GM12878 (cell line): Measurements from ENCODE around the gene ZNF30.
"Not testable (repeated sequence)": the region's sequence is repeated elsewhere in the genome, so short reads cannot be mapped to it uniquely, and the experiment has no call there.

Source experiments
- EP300 ChIP-seq, 2 experiments: fragments of 150-350 bp in 1 of 2; IDR thresholded peaks; 2 replicates each; pipeline ENCODE4 v1.6.1; 2011 to 2012; ENCODE audit warnings: low read depth in 2 of 2, low read length in 2 of 2, borderline replicate concordance in 1 of 2, improper control_type of control experiment in 1 of 2, inconsistent platforms in 1 of 2; ENCODE audit not compliant: control insufficient read depth in 1 of 2
- RAD21 ChIP-seq: IDR thresholded peaks from 2 replicates; pipeline ENCODE4 v1.6.1; 2011; ENCODE audit warnings: mild to moderate bottlenecking, low read depth, low read length, moderate library complexity; ENCODE audit not compliant: insufficient read depth
- SMC3 ChIP-seq: IDR thresholded peaks from 2 replicates; pipeline ENCODE4 v1.6.1; 2011; ENCODE audit warnings: low read length, improper control_type of control experiment, borderline replicate concordance
- SREBF2 ChIP-seq: IDR thresholded peaks from 2 replicates; pipeline ENCODE4 v1.6.1; 2012; ENCODE audit warnings: mild to moderate bottlenecking, low read length
- TF ChIP-seq, protein P1 (sequence below): fragments of 450-650 bp; IDR thresholded peaks from 2 replicates; pipeline ENCODE4 v1.6.1; 2017; ENCODE audit warnings: mild to moderate bottlenecking, moderate library complexity
- TF ChIP-seq, protein P2 (sequence below): IDR thresholded peaks from 2 replicates; pipeline ENCODE4 v1.6.1; 2011; ENCODE audit warnings: low read depth, low read length, improper control_type of control experiment, borderline replicate concordance
- TF ChIP-seq, protein P3 (sequence below): IDR thresholded peaks from 2 replicates; pipeline ENCODE4 v1.6.1; 2011; ENCODE audit warnings: borderline replicate concordance, low read depth, mild to moderate bottlenecking, moderate library complexity, mixed read lengths, low read length; ENCODE audit not compliant: insufficient read depth; ENCODE audit errors: extremely low read length
- TF ChIP-seq, protein P4 (sequence below), 3 experiments: IDR thresholded peaks in 2 of 3; conservative IDR thresholded peaks in 1 of 3; 2 replicates each; pipeline ENCODE4 v1.5.1; 2011; ENCODE audit warnings: low read depth in 3 of 3, low read length in 3 of 3, mild to moderate bottlenecking in 3 of 3, control low read depth in 2 of 3, moderate library complexity in 2 of 3, inconsistent platforms in 1 of 3, mixed read lengths in 1 of 3; ENCODE audit not compliant: control insufficient read depth in 2 of 3, insufficient read depth in 1 of 3; ENCODE audit errors: extremely low read depth in 1 of 3

DNA sequence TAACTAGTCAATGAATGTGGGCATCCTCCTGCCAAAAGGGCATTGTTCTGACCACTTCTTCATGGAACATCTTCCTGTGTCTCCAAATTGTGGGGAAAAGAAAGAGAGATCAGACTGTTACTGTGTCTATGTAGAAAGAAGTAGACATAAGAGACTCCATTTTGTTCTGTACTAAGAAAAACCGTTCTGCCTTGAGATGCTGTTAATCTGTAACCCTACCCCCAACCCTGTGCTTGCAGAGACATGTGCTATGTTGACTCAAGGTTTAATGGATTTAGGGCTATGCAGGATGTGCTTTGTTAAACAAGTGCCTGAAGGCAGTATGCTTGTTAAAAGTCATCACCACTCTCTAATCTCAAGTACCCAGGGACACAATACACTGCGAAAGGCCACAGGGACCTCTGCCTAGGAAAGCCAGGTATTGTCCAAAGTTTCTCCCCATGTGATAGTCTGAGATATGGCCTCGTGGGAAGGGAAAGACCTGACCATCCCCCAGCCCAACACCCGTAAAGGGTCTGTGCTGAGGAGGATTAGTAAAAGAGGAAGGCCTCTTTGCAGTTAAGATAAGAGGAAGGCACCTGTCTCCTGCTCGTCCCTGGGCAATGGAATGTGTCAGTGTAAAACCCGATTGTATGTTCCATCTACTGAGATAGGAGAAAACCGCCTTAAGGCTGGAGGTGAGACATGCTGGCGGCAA, 6.5 kb upstream of the ZNF30 start:
- TF ChIP-seq RAD21; EP300 (IDR thresholded peaks at IDR 0.05; ENCODE audit: borderline replicate concordance in 1 of 2, control insufficient read depth in 1 of 2, low read depth in 2 of 2, low read length in 2 of 2); SREBF2; SMC3: not testable (repeated sequence)
- TF ChIP-seq, protein P1, sequence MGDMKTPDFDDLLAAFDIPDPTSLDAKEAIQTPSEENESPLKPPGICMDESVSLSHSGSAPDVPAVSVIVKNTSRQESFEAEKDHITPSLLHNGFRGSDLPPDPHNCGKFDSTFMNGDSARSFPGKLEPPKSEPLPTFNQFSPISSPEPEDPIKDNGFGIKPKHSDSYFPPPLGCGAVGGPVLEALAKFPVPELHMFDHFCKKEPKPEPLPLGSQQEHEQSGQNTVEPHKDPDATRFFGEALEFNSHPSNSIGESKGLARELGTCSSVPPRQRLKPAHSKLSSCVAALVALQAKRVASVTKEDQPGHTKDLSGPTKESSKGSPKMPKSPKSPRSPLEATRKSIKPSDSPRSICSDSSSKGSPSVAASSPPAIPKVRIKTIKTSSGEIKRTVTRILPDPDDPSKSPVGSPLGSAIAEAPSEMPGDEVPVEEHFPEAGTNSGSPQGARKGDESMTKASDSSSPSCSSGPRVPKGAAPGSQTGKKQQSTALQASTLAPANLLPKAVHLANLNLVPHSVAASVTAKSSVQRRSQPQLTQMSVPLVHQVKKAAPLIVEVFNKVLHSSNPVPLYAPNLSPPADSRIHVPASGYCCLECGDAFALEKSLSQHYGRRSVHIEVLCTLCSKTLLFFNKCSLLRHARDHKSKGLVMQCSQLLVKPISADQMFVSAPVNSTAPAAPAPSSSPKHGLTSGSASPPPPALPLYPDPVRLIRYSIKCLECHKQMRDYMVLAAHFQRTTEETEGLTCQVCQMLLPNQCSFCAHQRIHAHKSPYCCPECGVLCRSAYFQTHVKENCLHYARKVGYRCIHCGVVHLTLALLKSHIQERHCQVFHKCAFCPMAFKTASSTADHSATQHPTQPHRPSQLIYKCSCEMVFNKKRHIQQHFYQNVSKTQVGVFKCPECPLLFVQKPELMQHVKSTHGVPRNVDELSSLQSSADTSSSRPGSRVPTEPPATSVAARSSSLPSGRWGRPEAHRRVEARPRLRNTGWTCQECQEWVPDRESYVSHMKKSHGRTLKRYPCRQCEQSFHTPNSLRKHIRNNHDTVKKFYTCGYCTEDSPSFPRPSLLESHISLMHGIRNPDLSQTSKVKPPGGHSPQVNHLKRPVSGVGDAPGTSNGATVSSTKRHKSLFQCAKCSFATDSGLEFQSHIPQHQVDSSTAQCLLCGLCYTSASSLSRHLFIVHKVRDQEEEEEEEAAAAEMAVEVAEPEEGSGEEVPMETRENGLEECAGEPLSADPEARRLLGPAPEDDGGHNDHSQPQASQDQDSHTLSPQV = not testable (repeated sequence)
- TF ChIP-seq, protein P2, sequence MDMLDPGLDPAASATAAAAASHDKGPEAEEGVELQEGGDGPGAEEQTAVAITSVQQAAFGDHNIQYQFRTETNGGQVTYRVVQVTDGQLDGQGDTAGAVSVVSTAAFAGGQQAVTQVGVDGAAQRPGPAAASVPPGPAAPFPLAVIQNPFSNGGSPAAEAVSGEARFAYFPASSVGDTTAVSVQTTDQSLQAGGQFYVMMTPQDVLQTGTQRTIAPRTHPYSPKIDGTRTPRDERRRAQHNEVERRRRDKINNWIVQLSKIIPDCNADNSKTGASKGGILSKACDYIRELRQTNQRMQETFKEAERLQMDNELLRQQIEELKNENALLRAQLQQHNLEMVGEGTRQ = not testable (repeated sequence)
- TF ChIP-seq, protein P3, sequence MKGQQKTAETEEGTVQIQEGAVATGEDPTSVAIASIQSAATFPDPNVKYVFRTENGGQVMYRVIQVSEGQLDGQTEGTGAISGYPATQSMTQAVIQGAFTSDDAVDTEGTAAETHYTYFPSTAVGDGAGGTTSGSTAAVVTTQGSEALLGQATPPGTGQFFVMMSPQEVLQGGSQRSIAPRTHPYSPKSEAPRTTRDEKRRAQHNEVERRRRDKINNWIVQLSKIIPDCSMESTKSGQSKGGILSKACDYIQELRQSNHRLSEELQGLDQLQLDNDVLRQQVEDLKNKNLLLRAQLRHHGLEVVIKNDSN = not testable (repeated sequence)
- TF ChIP-seq, protein P4, sequence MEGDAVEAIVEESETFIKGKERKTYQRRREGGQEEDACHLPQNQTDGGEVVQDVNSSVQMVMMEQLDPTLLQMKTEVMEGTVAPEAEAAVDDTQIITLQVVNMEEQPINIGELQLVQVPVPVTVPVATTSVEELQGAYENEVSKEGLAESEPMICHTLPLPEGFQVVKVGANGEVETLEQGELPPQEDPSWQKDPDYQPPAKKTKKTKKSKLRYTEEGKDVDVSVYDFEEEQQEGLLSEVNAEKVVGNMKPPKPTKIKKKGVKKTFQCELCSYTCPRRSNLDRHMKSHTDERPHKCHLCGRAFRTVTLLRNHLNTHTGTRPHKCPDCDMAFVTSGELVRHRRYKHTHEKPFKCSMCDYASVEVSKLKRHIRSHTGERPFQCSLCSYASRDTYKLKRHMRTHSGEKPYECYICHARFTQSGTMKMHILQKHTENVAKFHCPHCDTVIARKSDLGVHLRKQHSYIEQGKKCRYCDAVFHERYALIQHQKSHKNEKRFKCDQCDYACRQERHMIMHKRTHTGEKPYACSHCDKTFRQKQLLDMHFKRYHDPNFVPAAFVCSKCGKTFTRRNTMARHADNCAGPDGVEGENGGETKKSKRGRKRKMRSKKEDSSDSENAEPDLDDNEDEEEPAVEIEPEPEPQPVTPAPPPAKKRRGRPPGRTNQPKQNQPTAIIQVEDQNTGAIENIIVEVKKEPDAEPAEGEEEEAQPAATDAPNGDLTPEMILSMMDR (IDR thresholded peaks at IDR 0.05 in 2 of 3, conservative IDR thresholded peaks at IDR 0.05 in 1 of 3; ENCODE audit: control insufficient read depth in 2 of 3, extremely low read depth in 1 of 3, insufficient read depth in 1 of 3, low read depth in 3 of 3, low read length in 3 of 3) = not testable (repeated sequence)
